C4-2B (cell line): ENCODE measurements around the gene FAM72B.
"Not testable (repeated sequence)": the region's sequence is repeated elsewhere in the genome, so short reads cannot be mapped to it uniquely, and the experiment has no call there.

ENCODE experiments used
- H3K27ac ChIP-seq: fragments of 450-650 bp; 2 replicates; pipeline ENCODE4 v1.5.1; 2017

The FAM72B gene

DNA sequence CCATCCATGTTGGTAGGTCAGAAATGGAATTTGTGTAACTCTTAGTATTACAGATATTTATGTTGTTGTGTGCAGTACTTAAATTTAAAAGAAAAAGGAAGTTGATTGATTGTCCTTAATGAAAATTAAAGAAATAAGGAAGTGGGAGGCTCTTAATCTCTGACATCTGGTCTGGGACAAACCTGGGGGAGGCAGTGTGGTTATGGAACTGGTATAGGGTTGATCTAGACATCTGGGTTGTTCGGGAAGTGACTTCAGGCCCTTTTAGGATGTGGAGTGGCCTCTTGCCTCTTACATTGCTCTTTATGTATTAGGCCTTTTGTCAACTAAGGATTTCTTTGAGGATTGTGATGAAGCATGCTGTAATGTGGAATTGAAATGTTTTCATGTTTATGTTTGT, 16.1 kb upstream of the FAM72B start:
- H3K27ac ChIP-seq = not testable (repeated sequence)

GRCh38 chr1:121199763-121200162, 15.6 kb upstream of the FAM72B start:
- H3K27ac ChIP-seq = not testable (repeated sequence)

- H3K27ac ChIP-seq = not testable (repeated sequence)
These were observed 13.1 kb upstream of the FAM72B start for GRCh38 chr1:121197095-121197882.

DNA sequence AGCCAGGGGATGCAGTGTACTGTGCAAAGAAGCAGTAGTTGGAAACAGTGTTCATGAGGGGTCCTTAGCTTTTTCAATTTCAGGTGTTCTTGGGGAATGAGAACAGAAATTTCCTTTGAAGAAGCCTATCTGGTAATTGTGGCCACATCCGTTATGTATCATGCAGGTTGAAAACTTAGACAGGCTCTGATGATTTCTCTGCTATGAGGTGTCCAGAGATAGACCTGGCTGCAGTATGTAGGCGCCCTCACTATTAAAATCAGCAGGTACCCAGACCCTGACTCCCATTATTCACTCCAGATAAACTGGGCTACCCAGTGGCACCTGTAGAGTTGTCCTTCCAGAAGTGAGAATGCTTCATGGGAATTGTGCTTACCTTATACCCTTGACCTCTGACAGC, 8.4 kb upstream of the FAM72B start:
- not testable (repeated sequence) for H3K27ac ChIP-seq

DNA sequence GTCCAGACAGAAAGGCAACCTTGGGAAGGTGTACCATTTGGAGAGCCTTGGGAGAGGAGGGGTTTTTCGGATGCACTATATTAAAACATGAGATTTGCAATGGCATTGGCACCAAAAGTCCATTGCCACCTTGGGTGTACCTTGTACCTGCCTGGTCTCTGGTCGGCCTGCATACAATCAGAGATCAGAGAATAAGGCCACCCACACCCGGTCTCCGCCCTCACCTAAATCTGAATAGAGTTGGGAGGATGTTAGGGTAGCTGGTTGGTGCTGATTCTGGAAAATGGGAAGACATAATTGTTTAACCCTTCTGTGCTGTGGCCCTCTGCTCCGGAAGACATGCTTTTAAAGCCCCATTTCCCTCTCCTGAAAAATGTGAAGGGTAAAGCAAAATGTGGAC, 3.8 kb upstream of the FAM72B start:
- not testable (repeated sequence) for H3K27ac ChIP-seq

GRCh38 chr1:121186191-121186590, 2.1 kb upstream of the FAM72B start:
- not testable (repeated sequence) for H3K27ac ChIP-seq

GRCh38 chr1:121185140-121185708, 1.1 kb upstream of the FAM72B start:
- H3K27ac ChIP-seq = peak overlapping the region; percentile 50

DNA sequence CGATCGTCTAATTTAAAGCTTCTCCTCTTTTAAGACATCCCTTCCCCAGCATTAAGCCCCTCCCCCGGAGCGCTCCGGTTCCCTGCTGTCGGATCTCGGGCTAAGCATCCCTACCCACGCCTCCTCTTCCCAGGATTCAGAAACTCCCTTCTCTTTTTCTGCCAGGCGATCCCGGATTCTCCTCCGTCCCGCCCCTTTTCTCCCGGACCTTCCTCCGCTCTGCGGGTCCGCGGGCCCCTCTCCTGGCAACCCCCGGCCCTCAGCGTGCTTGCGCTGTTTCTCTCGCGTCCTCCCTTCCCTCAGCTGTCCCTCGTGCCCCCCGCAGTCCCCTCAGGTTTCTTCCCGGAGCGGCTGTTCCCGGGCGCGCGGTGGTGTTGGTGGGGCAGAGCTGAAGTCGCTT, 273 bp downstream of the FAM72B start:
- H3K27ac ChIP-seq = not testable (repeated sequence)

- not testable (repeated sequence) for H3K27ac ChIP-seq
These were observed 5.9 kb downstream of the FAM72B start for GRCh38 chr1:121178197-121178596.

DNA sequence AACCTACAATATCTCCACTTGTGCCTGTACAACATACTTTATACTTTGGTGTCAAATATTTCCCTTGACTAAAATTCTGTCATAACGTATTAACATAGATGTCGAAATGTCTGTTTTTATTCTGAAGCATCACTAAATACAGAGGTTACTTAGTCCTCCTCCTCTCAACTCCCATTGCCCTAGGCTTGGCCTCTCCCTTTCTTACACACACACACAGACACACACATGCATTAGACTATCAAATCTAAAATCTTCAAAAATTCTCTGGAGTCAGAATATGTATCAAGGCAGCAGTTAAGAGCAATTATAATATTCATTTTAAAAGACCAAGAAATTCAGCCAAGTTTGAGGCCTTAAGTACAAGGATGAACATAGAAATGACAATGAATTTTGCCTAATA, 7.5 kb downstream of the FAM72B start:
- H3K27ac ChIP-seq = not testable (repeated sequence)

DNA sequence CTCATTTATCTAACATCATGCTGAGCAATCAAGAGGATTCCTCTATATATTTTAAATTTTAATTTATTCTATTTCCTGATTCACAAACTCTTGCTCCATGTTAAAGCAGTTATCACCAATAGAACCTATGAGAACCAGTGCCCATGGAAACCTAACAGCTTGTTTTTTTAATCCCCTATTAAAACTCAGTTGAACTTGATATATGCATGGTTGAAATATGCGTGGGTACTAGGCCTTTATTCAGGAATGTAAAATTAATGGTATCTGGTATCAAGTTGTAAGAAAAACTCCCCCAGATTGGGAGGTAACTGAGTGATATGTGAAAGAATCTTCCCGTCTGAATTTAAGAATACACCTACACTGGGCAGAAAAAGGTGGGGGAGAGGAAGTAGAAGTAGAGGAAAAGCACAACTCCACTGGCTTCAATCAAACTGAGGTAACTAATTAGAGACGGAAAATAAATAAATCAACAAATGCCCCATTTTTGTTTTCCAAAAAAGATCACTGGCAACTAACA, 15.9 kb downstream of the FAM72B start:
- H3K27ac ChIP-seq = not testable (repeated sequence)

DNA sequence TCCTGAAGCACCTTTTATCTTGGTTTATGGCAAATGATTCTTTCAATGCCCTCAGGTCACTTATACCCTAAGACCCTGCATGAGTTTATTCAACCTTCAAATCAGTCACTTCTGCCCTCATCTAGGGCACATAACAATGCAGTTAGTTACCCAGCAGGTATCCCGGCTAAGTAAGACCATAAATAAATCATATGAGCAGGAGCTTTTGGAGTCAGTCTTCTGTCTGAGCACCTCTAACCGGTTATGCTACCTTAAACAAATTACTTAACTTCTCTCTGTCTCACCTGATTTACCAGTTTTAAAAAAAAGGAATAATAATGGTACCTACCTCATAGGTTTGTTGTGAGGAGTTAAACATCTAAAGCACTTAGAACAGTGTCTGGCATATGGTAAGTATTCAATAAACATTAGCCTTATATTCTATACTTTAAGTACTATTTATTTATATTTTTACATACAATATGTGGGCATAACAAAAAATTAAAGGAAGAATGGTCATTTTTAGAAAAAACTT, 16.9 kb downstream of the FAM72B start:
- not testable (repeated sequence) for H3K27ac ChIP-seq

DNA sequence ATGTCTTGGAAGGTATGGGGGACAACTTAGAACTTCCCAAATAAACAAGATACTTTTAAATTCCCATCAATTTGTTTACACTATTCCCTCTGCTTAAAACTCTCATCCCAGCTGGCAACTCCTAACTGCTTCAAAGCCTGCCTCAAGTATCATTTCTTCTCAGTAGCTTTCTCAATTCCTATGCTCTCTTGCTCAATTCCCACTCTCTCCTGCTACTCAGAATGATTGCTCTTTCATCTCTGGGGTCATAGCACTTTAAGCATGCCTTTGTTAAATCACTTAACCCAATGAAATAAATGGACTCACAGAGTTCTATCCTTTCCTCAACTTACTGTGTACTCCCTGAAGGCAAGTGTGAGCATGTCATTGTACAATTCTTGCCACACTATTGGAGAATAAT, 18.8 kb downstream of the FAM72B start:
- not testable (repeated sequence) for H3K27ac ChIP-seq

DNA sequence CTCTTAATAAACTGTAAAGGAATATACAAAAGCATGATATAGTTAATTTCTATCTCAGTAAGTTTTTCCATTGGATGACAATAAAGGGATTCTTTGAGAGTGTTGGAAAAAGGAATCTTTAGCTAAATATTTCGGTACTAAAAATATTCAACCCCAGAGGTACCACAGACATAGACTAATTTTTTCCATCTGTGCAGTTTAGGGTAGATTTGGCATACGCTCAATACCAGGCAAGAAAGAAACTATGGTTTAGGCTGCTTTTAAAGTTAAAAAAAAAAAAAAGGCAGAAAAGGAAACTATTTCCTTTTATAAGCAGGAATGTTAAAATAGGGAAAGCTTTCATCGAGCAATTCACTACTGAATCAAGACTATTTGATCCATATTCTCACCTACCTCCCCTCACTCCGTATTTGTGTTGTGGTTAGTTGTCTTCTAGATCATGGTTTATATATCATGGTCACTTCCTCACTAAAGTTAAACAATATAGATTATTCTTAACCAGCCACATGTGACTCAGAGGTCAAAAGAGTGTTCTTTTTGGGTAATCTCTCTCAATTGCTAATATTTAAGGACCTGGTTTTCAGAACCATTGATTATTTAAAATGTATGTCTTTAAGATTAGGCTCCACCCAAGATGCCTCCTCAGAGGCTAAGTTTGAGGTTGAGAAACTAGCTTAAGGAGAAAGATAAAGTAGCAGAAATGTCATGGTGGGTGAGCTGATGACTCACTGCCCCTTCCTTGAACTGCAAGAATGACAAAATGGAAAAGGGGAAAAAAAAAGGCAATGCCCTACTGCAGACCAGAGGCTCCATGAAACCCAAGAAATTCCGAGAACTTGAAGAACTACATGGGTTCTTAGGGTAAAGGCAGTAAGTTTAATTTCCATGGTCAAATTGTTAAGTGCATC, 20.0 kb downstream of the FAM72B start:
- H3K27ac ChIP-seq = not testable (repeated sequence)

DNA sequence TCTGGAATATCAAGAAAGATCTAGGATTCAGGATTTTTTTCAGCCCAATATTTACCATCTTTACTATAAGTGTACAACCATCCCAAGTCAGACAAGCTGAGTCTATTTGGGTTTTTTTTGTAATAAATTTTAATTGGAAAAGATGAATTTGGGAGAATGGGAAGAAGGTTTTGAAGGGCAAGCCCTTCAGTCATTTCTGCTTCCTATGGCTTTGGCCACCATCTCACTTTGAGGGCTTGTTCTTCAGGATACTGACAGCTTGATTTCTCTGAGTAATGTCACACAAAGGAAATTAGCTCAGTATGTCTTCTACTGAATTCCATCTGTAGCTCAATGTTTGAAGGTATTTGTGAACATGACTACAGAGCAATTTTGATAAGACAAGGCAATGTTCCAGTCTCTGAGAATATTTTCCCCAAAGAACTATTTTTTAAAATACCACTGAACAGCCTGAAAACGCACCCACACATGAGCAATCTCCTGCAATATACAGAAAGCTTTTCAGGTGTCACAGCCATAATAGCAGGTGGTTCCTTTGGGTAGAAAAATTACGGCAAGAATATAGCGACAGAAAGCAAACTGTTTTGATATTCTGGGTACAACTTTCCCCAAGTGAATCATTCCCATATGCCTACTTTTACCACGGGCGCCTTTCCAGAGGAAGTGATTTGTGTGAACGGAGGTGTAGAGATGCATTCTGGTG, 22.8 kb downstream of the FAM72B start:
- H3K27ac ChIP-seq = not testable (repeated sequence)

DNA sequence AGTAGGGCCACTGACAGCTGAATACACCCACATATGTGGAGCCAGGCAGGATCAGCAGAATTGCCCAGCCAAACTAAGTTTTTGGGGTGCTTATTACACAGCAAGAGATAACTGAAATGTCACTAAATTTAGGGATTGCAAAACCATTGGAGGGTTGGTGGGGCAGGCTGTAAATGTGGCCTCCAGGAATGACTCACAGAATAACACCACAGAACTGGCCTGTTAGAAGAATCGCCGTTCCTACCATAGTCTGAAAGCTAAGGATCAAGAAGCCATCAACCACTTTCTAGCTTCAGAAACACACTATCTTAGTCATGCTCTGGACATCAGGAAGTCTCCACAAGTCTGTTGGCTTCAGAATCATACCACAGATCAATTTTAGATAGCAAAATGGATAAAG, 24.0 kb downstream of the FAM72B start:
- not testable (repeated sequence) for H3K27ac ChIP-seq

DNA sequence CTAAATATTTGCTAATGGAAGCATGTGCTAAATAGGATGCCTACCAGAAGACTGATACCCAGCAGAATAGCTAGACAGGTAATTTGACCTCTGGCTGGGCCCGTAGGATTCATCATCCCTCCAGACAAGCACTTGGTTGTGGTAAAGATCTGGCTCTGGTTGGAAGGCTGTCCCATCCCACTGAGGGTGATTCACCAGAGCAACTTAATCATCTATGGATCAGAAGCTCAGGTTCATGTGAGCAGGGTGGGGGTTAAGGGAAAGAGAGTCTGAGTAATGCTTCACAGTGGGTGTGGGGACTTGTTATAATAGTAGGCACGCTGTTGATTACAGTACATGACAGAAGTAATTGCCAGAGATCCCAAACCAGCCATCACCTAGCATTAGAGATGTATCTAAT, 26.5 kb downstream of the FAM72B start:
- not testable (repeated sequence) for H3K27ac ChIP-seq

- H3K27ac ChIP-seq = not testable (repeated sequence)
These were observed 27.1 kb downstream of the FAM72B start for GRCh38 chr1:121156958-121157603.
